ENCODE data around the gene PDLIM4.

GRCh38 chr5:132260051-132260450 lies 2.6 kb downstream of the PDLIM4 start:
- TF ChIP-seq CTCF (IDR thresholded peaks at IDR 0.05; ENCODE audit: insufficient read depth, low read depth, low read length) (no peak), EZH2 (IDR thresholded peaks at IDR 0.05; ENCODE audit: insufficient read depth, low read length) (no peak)

All from astrocyte (in vitro differentiated cells and primary cell).